ENCODE results near the gene CYP3A7. TPM values are rescaled to one million over a fixed set of nuclear protein-coding genes. Genes with fewer than 3 reads are reported as not detected.

Gene CYP3A7
- total RNA-seq, 1 experiment from 2014 or later, result not detected

DNA sequence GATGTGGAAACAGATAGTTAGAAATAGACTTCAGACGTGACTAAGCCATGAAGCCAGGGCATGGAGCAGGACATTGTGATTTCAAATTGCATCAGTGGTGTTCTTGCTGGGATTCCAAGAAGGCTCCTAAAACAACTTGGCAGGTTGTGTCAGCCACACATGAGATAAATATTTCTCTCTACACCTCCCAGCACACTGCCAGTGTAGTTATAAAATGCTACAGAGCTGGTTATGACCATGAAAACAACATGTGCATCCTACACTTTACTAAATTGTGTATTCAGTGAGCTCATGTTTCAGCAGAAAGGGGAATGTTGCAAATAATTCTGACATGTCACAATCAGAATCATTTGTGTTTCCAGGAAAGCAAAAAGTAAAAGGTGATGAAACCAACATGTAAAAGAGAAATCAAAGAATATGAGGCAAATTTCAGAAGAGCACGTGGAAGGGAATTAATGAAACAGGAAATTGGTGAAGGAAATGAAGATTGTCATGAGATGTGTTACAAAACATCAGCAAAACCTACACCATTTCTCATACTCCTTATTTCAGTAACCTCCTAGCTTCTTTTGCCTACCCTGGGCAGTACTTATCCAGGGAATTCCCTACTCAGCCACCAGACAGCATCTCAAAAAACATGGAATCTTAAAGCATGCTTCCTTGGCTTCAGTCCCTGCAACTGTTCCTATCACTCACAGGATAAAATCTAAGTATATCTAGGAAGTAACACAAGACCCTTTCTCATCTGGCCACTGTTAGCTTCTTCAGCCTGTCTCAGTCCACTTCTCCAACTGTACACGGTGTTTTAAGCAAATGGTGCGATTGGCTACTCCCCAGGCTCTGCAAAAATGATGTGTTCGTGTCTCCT is 5.8 kb upstream of the CYP3A7 start:
- Mint-ChIP-seq H3K36me3 (ENCODE audit: insufficient read depth in 1 of 3, low read depth in 3 of 3) (no peaks in the 10 kb centered on the region; a peak in 1 of 7 replicates), H3K4me1 (peaks cover 0 to 26% of the 10 kb centered on the region in 2 experiments; a peak in 3 of 4 replicates), H3K9me3 (peaks cover 0 to 2% of the 10 kb centered on the region in 2 experiments; a peak in 2 of 5 replicates), H3K27ac (no peak overlapping the region), H3K4me3 (no peak overlapping the region), H3K27me3 (ENCODE audit: low read depth) (peaks cover 8% of the 10 kb centered on the region)
- no peaks in the 10 kb centered on the region for H3K23me2 ChIP-seq (ENCODE audit: insufficient read length, low read depth, low read length, poor library complexity, severe bottlenecking)
- no peak overlapping the region for H3K56ac ChIP-seq (ENCODE audit: insufficient read length, low read depth, low read length)
- no peak overlapping the region for H2BK12ac ChIP-seq (ENCODE audit: insufficient read length, low read depth, low read length)
- no peaks in the 10 kb centered on the region for H3K79me1 ChIP-seq (ENCODE audit: insufficient read depth, low read depth, low read length, poor library complexity, severe bottlenecking)
- TF ChIP-seq CTCF (conservative IDR thresholded peaks at IDR 0.05), result no peak
- H2BK20ac ChIP-seq (ENCODE audit: low read depth, low read length, poor library complexity, severe bottlenecking), result no peak overlapping the region
- H3K4ac ChIP-seq (ENCODE audit: low read depth, low read length), result no peak overlapping the region
- no peaks in the 10 kb centered on the region for H4K20me1 ChIP-seq (ENCODE audit: control insufficient read depth, insufficient read depth, insufficient read length)
- H3T11ph ChIP-seq (ENCODE audit: low read length), result no peak overlapping the region
- H4K91ac ChIP-seq (ENCODE audit: insufficient read length, low read depth, low read length), result no peak overlapping the region
- no peak overlapping the region for H3K23ac ChIP-seq (ENCODE audit: insufficient read length, low read depth, low read length)
- H2AK5ac ChIP-seq (ENCODE audit: insufficient read length, low read length), result no peak overlapping the region
- no peak overlapping the region for H3K4me2 ChIP-seq (ENCODE audit: insufficient read depth, insufficient read length, low read length)
- H3K4me1 ChIP-seq (ENCODE audit: insufficient read depth, low read length), result peaks cover 4% of the 10 kb centered on the region; the same call in 1 of the 2 replicates
- no peak for DNase-seq
- H2AFZ ChIP-seq (ENCODE audit: low read length), result no peak overlapping the region
- no peaks in the 10 kb centered on the region for H3K27me3 ChIP-seq (ENCODE audit: insufficient read depth, low read length)
- H2BK120ac ChIP-seq (ENCODE audit: low read depth, low read length, poor library complexity, severe bottlenecking), result no peak overlapping the region
- H2BK5ac ChIP-seq (ENCODE audit: insufficient read length, low read length), result no peak overlapping the region
- no peak overlapping the region for H4K8ac ChIP-seq (replicated peaks; ENCODE audit: insufficient read length, low read depth, low read length)
- no peak overlapping the region for H3K27ac ChIP-seq (ENCODE audit: insufficient read length, low read depth, low read length)
- H4K5ac ChIP-seq (ENCODE audit: insufficient read length, low read depth, low read length), result no peak overlapping the region
- no peak overlapping the region for H3K9ac ChIP-seq (ENCODE audit: extremely low read depth, insufficient read length, low read length)
- H3K14ac ChIP-seq (ENCODE audit: insufficient read depth, low read length), result no peak overlapping the region
- H3K79me2 ChIP-seq (ENCODE audit: insufficient read depth, low read length), result no peaks in the 10 kb centered on the region
- H3K18ac ChIP-seq (ENCODE audit: insufficient read length, low read depth, low read length), result no peak overlapping the region
- no peaks in the 10 kb centered on the region for H3K9me3 ChIP-seq (ENCODE audit: control insufficient read depth, low read depth, low read length)
- no peak overlapping the region for H2BK15ac ChIP-seq (ENCODE audit: low read depth, low read length)
- no CpG with 5 or more reads among the region's 5 CpGs for WGBS (ENCODE audit: extremely low coverage, insufficient read length, low lambda C conversion rate)

Measured in H9 (cell line).